ENCODE data around the gene FADS1.

DNA sequence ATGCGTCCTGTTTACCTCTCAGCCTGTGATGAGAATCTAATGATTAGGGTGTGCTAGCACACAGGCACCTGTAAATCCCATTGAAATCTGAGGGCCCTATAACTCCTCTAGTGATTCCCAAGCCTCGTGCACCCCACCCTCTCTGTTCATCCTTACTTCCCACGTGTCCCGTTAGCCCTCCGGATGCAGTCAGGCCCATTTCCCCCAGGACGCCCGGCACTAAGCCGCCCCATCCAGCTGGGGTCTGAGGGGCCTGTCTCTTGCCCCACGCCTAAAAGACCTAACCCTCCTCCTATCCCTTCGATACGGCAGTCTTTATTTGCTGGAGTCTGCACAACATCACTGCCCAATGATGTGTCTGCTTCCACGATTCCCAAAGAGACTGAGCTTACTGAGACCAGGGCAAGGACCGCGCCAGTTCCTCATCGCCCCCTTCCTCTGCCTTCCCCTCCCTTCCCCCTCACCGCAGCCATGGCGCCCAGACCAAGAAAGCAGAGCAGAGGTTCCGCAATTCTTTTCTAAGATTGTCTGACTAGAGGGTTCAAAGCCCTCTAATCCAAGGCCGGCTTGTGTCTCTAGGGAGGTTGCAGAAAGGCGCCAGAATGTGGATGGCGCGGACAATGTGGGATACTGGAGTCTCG is 10.2 kb upstream of the FADS1 start:
- TF ChIP-seq, protein P1, sequence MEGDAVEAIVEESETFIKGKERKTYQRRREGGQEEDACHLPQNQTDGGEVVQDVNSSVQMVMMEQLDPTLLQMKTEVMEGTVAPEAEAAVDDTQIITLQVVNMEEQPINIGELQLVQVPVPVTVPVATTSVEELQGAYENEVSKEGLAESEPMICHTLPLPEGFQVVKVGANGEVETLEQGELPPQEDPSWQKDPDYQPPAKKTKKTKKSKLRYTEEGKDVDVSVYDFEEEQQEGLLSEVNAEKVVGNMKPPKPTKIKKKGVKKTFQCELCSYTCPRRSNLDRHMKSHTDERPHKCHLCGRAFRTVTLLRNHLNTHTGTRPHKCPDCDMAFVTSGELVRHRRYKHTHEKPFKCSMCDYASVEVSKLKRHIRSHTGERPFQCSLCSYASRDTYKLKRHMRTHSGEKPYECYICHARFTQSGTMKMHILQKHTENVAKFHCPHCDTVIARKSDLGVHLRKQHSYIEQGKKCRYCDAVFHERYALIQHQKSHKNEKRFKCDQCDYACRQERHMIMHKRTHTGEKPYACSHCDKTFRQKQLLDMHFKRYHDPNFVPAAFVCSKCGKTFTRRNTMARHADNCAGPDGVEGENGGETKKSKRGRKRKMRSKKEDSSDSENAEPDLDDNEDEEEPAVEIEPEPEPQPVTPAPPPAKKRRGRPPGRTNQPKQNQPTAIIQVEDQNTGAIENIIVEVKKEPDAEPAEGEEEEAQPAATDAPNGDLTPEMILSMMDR (IDR thresholded peaks at IDR 0.05) = no peak
- no peak for TF ChIP-seq POLR2A (IDR thresholded peaks at IDR 0.05)

Data from Peyer's patch (tissue), 4 donors.